ENCODE measurements around the gene ICAM1. TPM values are rescaled to one million over a fixed set of nuclear protein-coding genes. Genes with fewer than 3 reads are reported as not detected.

The ICAM1 gene
- total and polyA plus RNA-seq, 2 donors (not counting 1 experiment from before 2014, with no cell fraction given), result 8.9 to 15.2 TPM

GRCh38 chr19:10274589-10274988 lies 3.7 kb downstream of the ICAM1 start:
- H3K4me1 ChIP-seq (ENCODE audit: control insufficient read depth, extremely low read depth, insufficient read depth, low read length), result peaks cover 7% of the 10 kb centered on the region

GRCh38 chr19:10277795-10278589 lies 7.1 kb downstream of the ICAM1 start:
- DNase-seq (ENCODE audit: low read depth in 2 of 2), result no peak
- Histone ChIP-seq H3K27me3 (ENCODE audit: control insufficient read depth, insufficient read depth, low read length) (no peaks in the 10 kb centered on the region), H3K27ac (ENCODE audit: insufficient read depth, low read length) (no peak overlapping the region), H4K20me1 (ENCODE audit: control insufficient read depth, extremely low read depth, insufficient read depth, low read length) (no peaks in the 10 kb centered on the region), H3K4me2 (ENCODE audit: extremely low read depth, insufficient read depth, low read length) (no peak overlapping the region), H3K9me3 (ENCODE audit: control insufficient read depth, insufficient read depth, low read depth, low read length) (no peaks in the 10 kb centered on the region), H3K4me1 (ENCODE audit: control insufficient read depth, extremely low read depth, insufficient read depth, low read length) (no peaks in the 10 kb centered on the region), H3K79me2 (ENCODE audit: control insufficient read depth, insufficient read depth, low read length) (no peaks in the 10 kb centered on the region), H3K36me3 (ENCODE audit: control insufficient read depth, insufficient read depth, low read length) (no peaks in the 10 kb centered on the region), H2AFZ (ENCODE audit: low read length) (no peak overlapping the region), H3K4me3 (replicated peaks in 1 of 4; ENCODE audit: control extremely low read depth in 1 of 4, insufficient read depth in 1 of 4, low read depth in 3 of 4, low read length in 4 of 4) (no peak overlapping the region), H3K9ac (ENCODE audit: insufficient read depth, low read length) (no peak overlapping the region)
- TF ChIP-seq CTCF (conservative IDR thresholded peaks at IDR 0.05 in 1 of 2, IDR thresholded peaks at IDR 0.05 in 1 of 2; ENCODE audit: low read depth in 1 of 2, low read length in 2 of 2), result no peak
- no peak for TF ChIP-seq EZH2 (IDR thresholded peaks at IDR 0.05; ENCODE audit: low read length, missing control alignments)

More at GRCh38 chr19:10274589-10274988, 3.7 kb downstream of the ICAM1 start:
- H4K20me1 ChIP-seq (ENCODE audit: control insufficient read depth, extremely low read depth, insufficient read depth, low read length), result no peaks in the 10 kb centered on the region
- no peak for DNase-seq (ENCODE audit: low read depth in 2 of 2)
- H3K36me3 ChIP-seq (ENCODE audit: control insufficient read depth, insufficient read depth, low read length), result no peaks in the 10 kb centered on the region
- H3K4me3 ChIP-seq (replicated peaks in 1 of 4; ENCODE audit: control extremely low read depth in 1 of 4, insufficient read depth in 1 of 4, low read depth in 3 of 4, low read length in 4 of 4), result no peak overlapping the region
- peaks cover 13% of the 10 kb centered on the region for H3K27me3 ChIP-seq (ENCODE audit: control insufficient read depth, insufficient read depth, low read length)
- H3K9me3 ChIP-seq (ENCODE audit: control insufficient read depth, insufficient read depth, low read depth, low read length), result no peaks in the 10 kb centered on the region
- H3K79me2 ChIP-seq (ENCODE audit: control insufficient read depth, insufficient read depth, low read length), result no peaks in the 10 kb centered on the region
- H2AFZ ChIP-seq (ENCODE audit: low read length), result no peak overlapping the region
- no peak for TF ChIP-seq CTCF (conservative IDR thresholded peaks at IDR 0.05 in 1 of 2, IDR thresholded peaks at IDR 0.05 in 1 of 2; ENCODE audit: low read depth in 1 of 2, low read length in 2 of 2)
- no peak for TF ChIP-seq EZH2 (IDR thresholded peaks at IDR 0.05; ENCODE audit: low read length, missing control alignments)
- no peak overlapping the region for H3K4me2 ChIP-seq (ENCODE audit: extremely low read depth, insufficient read depth, low read length)
- no peak overlapping the region for H3K27ac ChIP-seq (ENCODE audit: insufficient read depth, low read length)
- H3K9ac ChIP-seq (ENCODE audit: insufficient read depth, low read length), result no peak overlapping the region

- Histone ChIP-seq H3K36me3 (ENCODE audit: control insufficient read depth, insufficient read depth, low read length) (no peaks in the 10 kb centered on the region), H3K9me3 (ENCODE audit: control insufficient read depth, insufficient read depth, low read depth, low read length) (no peaks in the 10 kb centered on the region), H2AFZ (ENCODE audit: low read length) (no peak overlapping the region), H3K27ac (ENCODE audit: insufficient read depth, low read length) (no peak overlapping the region), H3K79me2 (ENCODE audit: control insufficient read depth, insufficient read depth, low read length) (no peaks in the 10 kb centered on the region), H3K9ac (ENCODE audit: insufficient read depth, low read length) (no peak overlapping the region), H3K27me3 (ENCODE audit: control insufficient read depth, insufficient read depth, low read length) (no peaks in the 10 kb centered on the region), H4K20me1 (ENCODE audit: control insufficient read depth, extremely low read depth, insufficient read depth, low read length) (no peaks in the 10 kb centered on the region), H3K4me2 (ENCODE audit: extremely low read depth, insufficient read depth, low read length) (no peak overlapping the region), H3K4me1 (ENCODE audit: control insufficient read depth, extremely low read depth, insufficient read depth, low read length) (no peaks in the 10 kb centered on the region), H3K4me3 (replicated peaks in 1 of 4; ENCODE audit: control extremely low read depth in 1 of 4, insufficient read depth in 1 of 4, low read depth in 3 of 4, low read length in 4 of 4) (no peak overlapping the region)
- TF ChIP-seq CTCF (conservative IDR thresholded peaks at IDR 0.05 in 1 of 2, IDR thresholded peaks at IDR 0.05 in 1 of 2; ENCODE audit: low read depth in 1 of 2, low read length in 2 of 2) (no peak), EZH2 (IDR thresholded peaks at IDR 0.05; ENCODE audit: low read length, missing control alignments) (no peak)
- no peak for DNase-seq (ENCODE audit: low read depth in 2 of 2)
Measured at GRCh38 chr19:10278935-10279334, 8.0 kb downstream of the ICAM1 start.

Data from fibroblast of lung (primary cell).